Common myeloid progenitor, CD34-positive (primary cell): ENCODE data around the gene TCF12.

Experiments
- CTCF ChIA-PET: fragments of 350-600 bp; sonication (Branson Sonifier 250); formaldehyde crosslinking; loops from one replicate; lab custom pipeline; 2021; ENCODE audit warnings: antibody characterized with exemption; lab: Charles Lee
- POLR2A ChIA-PET: fragments of 350-600 bp; sonication (Branson Sonifier 250); formaldehyde crosslinking; loops from one replicate; lab custom pipeline; 2021; ENCODE audit warnings: antibody characterized with exemption; lab: Charles Lee
- DNase-seq, 3 donors: peaks; one replicate each; pipeline versions ENCODE4 v3.0.0 to v3.0.0-alpha.2; 2013
- H3K27ac ChIP-seq, 2 experiments: 1 replicate in 1 of 2; 2 replicates in 1 of 2; pipeline ENCODE4 v1.7.0; 2013; ENCODE audit warnings: inconsistent platforms in 2 of 2, low read length in 2 of 2, mild to moderate bottlenecking in 2 of 2, low read depth in 1 of 2, moderate library complexity in 1 of 2; ENCODE audit not compliant: severe bottlenecking in 2 of 2, insufficient read depth in 1 of 2, poor library complexity in 1 of 2
- H3K27me3 ChIP-seq, 5 experiments: replicated peaks in 2 of 5; 1 replicate in 3 of 5; 2 replicates in 2 of 5; pipeline versions ENCODE4 v1.6.1 to v1.7.0; 2013; ENCODE audit warnings: low read length in 4 of 5, mild to moderate bottlenecking in 2 of 5, moderate library complexity in 2 of 5, inconsistent platforms in 1 of 5; ENCODE audit not compliant: insufficient read depth in 5 of 5, control insufficient read depth in 4 of 5
- H3K36me3 ChIP-seq, 4 experiments: 1 replicate in 2 of 4; 2 replicates in 2 of 4; pipeline versions ENCODE4 v1.6.1 to v1.7.0; 2013; ENCODE audit warnings: low read length in 3 of 4, control low read depth in 1 of 4, mild to moderate bottlenecking in 1 of 4; ENCODE audit not compliant: control insufficient read depth in 4 of 4, insufficient read depth in 4 of 4
- H3K4me1 ChIP-seq, 4 experiments: 1 replicate in 3 of 4; 2 replicates in 1 of 4; pipeline versions ENCODE4 v1.6.1 to v1.7.1; 2013; ENCODE audit warnings: low read length in 3 of 4, mild to moderate bottlenecking in 3 of 4, control low read depth in 1 of 4, inconsistent platforms in 1 of 4, moderate library complexity in 1 of 4; ENCODE audit not compliant: control insufficient read depth in 4 of 4, insufficient read depth in 4 of 4; ENCODE audit errors: control extremely low read depth in 1 of 4
- H3K4me3 ChIP-seq, 7 experiments: 1 replicate in 4 of 7; 2 replicates in 3 of 7; pipeline versions ENCODE4 v1.5.1 to v1.7.0; 2013; ENCODE audit warnings: mild to moderate bottlenecking in 7 of 7, low read length in 6 of 7, moderate library complexity in 6 of 7, inconsistent platforms in 2 of 7, low read depth in 2 of 7, control low read depth in 1 of 7; ENCODE audit not compliant: insufficient read depth in 4 of 7, control insufficient read depth in 1 of 7; ENCODE audit errors: extremely low read depth in 1 of 7
- H3K9me3 ChIP-seq, 5 experiments: 1 replicate in 4 of 5; 2 replicates in 1 of 5; pipeline versions ENCODE4 v1.6.1 to v1.7.1; 2013; ENCODE audit warnings: low read length in 4 of 5, mild to moderate bottlenecking in 2 of 5, inconsistent platforms in 1 of 5, low read depth in 1 of 5, moderate library complexity in 1 of 5; ENCODE audit not compliant: control insufficient read depth in 4 of 5, insufficient read depth in 2 of 5; ENCODE audit errors: control extremely low read depth in 1 of 5
- WGBS: methylation state at CpG from one replicate; pipeline ENCODE4 v1.1.5; 2013; ENCODE audit not compliant: insufficient coverage; 5-methylcytosine and 5-hydroxymethylcytosine counted together

TCF12 gene

GRCh38 chr15:56960116-56960515, 41.7 kb downstream of the TCF12 start:
- POLR2A ChIA-PET: no interaction called here
- 80% methylated on average over 1 of the region's 2 CpGs for WGBS
- H3K36me3 ChIP-seq: peaks cover 0 to 2% (median 0%) of the 10 kb centered on the region in 4 experiments
- H3K4me1 ChIP-seq: peaks cover 0 to 8% (median 0%) of the 10 kb centered on the region in 4 experiments
- no peak overlapping the region for H3K4me3 ChIP-seq
- CTCF ChIA-PET: interaction anchor here (1.3 kb wide), 1 partner anchor 10 kb away, joined by 3 read pairs; no protein-coding TSS in a partner anchor
- no peak overlapping the region for H3K27ac ChIP-seq
- H3K27me3 ChIP-seq: no peaks in the 10 kb centered on the region
- H3K9me3 ChIP-seq: peaks cover 0 to 14% (median 3%) of the 10 kb centered on the region in 5 experiments
- DNase-seq: no peak

GRCh38 chr15:56963126-56963525, 44.7 kb downstream of the TCF12 start:
- H3K27me3 ChIP-seq: no peaks in the 10 kb centered on the region
- H3K4me1 ChIP-seq: peaks cover 0 to 8% (median 0%) of the 10 kb centered on the region in 4 experiments
- CTCF ChIA-PET: interaction anchor here (1.2 kb wide), 1 partner anchor 20 kb away, joined by 3 read pairs; no protein-coding TSS in a partner anchor
- H3K36me3 ChIP-seq: no peaks in the 10 kb centered on the region
- no peak for DNase-seq
- no peak overlapping the region for H3K27ac ChIP-seq
- 80% methylated on average over 1 of the region's 2 CpGs for WGBS
- H3K9me3 ChIP-seq: no peaks in the 10 kb centered on the region
- no peak overlapping the region for H3K4me3 ChIP-seq
- POLR2A ChIA-PET: no interaction called here

DNA sequence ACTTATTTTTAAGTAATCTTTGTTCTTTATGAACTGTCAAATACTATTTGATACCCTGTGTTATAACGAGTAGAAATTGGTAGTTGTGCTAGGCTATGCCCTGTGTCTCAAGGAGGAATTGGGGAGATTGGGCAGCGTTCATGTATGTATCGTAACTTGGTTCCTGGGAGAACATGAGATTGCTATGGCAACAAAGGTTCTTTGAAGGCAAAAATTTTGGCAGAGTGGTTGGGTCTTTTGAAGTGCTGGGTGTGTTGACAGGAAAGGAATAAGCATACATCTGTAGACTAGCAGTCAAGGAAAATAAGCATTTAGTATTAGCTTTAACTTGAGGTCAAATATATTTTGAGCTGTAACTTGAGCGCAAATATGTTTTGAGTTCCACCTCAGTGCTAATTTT, 45.3 kb downstream of the TCF12 start:
- peaks cover 0 to 8% (median 0%) of the 10 kb centered on the region in 4 experiments for H3K4me1 ChIP-seq
- no peaks in the 10 kb centered on the region for H3K36me3 ChIP-seq
- no peak overlapping the region for H3K4me3 ChIP-seq
- ChIA-PET CTCF (interaction anchor here (1.2 kb wide), 1 partner anchor 15 kb away, joined by 3 read pairs; no protein-coding TSS in a partner anchor), POLR2A (no interaction called here)
- WGBS: 95% methylated on average over 3 of the region's 4 CpGs
- no peak for DNase-seq
- no peak overlapping the region for H3K27ac ChIP-seq
- no peaks in the 10 kb centered on the region for H3K27me3 ChIP-seq
- no peaks in the 10 kb centered on the region for H3K9me3 ChIP-seq

- no CpG with 5 or more reads among the region's 1 CpG for WGBS
- ChIA-PET CTCF (interaction anchor here (1.2 kb wide), 1 partner anchor 15 kb away, joined by 3 read pairs; no protein-coding TSS in a partner anchor), POLR2A (no interaction called here)
- Histone ChIP-seq H3K27ac (no peak overlapping the region), H3K27me3 (no peaks in the 10 kb centered on the region), H3K4me1 (peaks cover 0 to 8% (median 0%) of the 10 kb centered on the region in 4 experiments), H3K4me3 (no peak overlapping the region), H3K36me3 (no peaks in the 10 kb centered on the region), H3K9me3 (no peaks in the 10 kb centered on the region)
- DNase-seq: no peak
Measured at GRCh38 chr15:56964182-56964581, 45.7 kb downstream of the TCF12 start.

DNA sequence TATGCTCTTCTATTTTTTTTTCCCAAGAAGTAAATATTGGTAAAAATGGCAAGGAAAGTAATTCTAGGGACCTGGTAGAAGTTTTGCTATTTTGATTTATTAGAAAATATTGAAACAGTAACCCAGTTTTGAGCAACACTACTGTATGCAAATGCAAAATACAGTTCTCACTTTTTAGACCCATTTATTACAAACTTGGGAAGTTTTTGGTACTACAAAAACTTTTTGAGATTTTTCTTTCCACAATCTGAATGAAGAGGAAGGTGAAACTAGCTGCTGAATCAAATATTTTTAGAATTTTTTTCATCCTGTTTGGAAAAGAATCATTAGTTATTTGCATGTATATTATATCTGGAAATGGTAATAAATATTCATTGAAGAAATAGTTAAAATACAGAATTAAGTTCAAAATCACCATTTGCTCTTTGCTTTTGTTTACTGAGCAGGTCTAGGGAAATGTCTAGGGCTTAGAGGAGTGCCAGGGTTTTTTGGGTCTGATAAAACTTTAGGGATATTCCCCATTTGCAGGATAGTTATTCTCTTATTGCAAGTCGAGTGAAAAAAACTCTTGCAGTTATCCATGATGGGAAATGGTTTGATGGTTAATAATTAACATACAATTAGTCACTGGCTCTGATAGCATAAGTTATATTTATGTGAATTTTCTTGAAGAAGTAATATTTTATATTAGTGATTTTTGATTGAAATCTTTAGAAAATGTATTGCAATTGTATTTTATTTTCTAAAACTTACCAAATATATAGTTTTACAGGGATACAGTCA, 47.0 kb downstream of the TCF12 start:
- no peak for DNase-seq
- CTCF ChIA-PET: no interaction called here

DNA sequence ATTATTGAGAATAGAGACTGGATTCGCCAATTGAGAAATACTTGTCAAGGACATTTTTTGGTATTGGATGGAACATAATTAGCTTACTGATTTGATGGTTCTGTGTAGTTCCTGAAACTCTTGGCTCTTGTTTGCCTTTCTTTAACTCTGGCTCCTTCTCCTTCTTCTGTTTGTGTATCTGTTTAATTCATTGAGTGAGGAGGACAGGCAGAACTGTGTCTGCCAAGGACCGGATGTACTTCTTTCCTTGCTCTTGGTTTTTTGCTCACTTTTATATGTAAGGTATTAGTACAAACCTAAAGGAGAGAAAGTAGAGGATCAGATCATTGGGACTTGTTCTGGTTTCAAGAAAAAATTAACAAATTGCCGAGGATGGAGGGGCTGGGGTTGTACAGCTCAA, 48.9 kb downstream of the TCF12 start:
- Histone ChIP-seq H3K36me3 (peaks cover 0 to 3% (median 0%) of the 10 kb centered on the region in 4 experiments), H3K4me1 (peaks cover 0 to 12% (median 0%) of the 10 kb centered on the region in 4 experiments), H3K4me3 (no peak overlapping the region), H3K9me3 (no peaks in the 10 kb centered on the region), H3K27me3 (no peaks in the 10 kb centered on the region), H3K27ac (no peak overlapping the region)
- WGBS: 95% methylated on average over 2 of the region's 3 CpGs
- CTCF ChIA-PET: interaction anchor here (0.6 to 1.6 kb wide), 3 partner anchors 21 to 168 kb away, joined by 3 read pairs; no protein-coding TSS in a partner anchor
- POLR2A ChIA-PET: no interaction called here
- DNase-seq: no peak

More for the DNA sequence above, 47.0 kb downstream of the TCF12 start:
- peaks cover 0 to 3% (median 0%) of the 10 kb centered on the region in 4 experiments for H3K36me3 ChIP-seq
- no CpG with 5 or more reads among the region's 1 CpG for WGBS
- H3K9me3 ChIP-seq: no peaks in the 10 kb centered on the region
- H3K27ac ChIP-seq: no peak overlapping the region
- POLR2A ChIA-PET: no interaction called here
- no peaks in the 10 kb centered on the region for H3K27me3 ChIP-seq
- H3K4me3 ChIP-seq: no peak overlapping the region
- H3K4me1 ChIP-seq: peaks cover 0 to 8% (median 0%) of the 10 kb centered on the region in 4 experiments

DNA sequence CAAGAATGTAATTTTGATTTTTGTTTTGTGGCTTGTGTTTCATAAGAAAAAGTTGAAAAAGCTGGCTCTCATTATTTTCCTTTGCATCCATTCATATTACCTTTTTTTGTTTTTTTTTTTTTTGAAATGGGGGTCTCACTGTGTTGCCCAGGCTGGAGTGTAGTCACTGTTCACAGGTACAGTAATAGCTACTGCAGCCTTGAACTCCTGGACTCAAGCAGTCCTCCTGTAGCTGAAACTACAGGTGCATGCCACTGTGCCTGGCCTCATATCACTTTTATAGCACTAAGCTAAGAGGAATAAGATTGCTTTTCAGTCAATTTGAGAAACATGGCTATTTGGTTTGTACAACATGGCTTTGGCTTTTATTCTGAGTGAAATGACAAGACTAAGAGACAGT, 49.8 kb downstream of the TCF12 start:
- no peak overlapping the region for H3K4me3 ChIP-seq
- CTCF ChIA-PET: interaction anchor here (0.6 kb wide), 1 partner anchor 139 kb away, joined by 3 read pairs; no protein-coding TSS in a partner anchor
- no peaks in the 10 kb centered on the region for H3K9me3 ChIP-seq
- peaks cover 0 to 3% (median 0%) of the 10 kb centered on the region in 4 experiments for H3K36me3 ChIP-seq
- H3K27ac ChIP-seq: no peak overlapping the region
- peaks cover 0 to 12% (median 1%) of the 10 kb centered on the region in 4 experiments for H3K4me1 ChIP-seq
- DNase-seq: no peak
- POLR2A ChIA-PET: no interaction called here
- H3K27me3 ChIP-seq: no peaks in the 10 kb centered on the region
